PC-9 (cell line): ENCODE measurements around the gene BBS9. TPM values are rescaled to one million over a fixed set of nuclear protein-coding genes. Genes with fewer than 3 reads are reported as not detected.
A peak's percentile ranks its signal among the peaks of the same experiment; 100 is the strongest.

Experiments used
- BruUV-seq: library from RNA; stranded (reverse); fragments of 400-500 nt; replicated peaks from 2 replicates; lab custom pipeline; 2021; lab: Mats Ljungman, UMichigan
- CTCF ChIA-PET: fragments of 300-600 bp; sonication (Branson Sonifier 250); formaldehyde crosslinking; loops from one replicate; lab custom pipeline; 2022; ENCODE audit warnings: antibody characterized with exemption; lab: Charles Lee
- POLR2A ChIA-PET: fragments of 300-600 bp; sonication (Branson Sonifier 250); formaldehyde crosslinking; loops from one replicate; lab custom pipeline; 2022; ENCODE audit warnings: antibody characterized with exemption; ENCODE audit not compliant: unreplicated experiment; lab: Charles Lee
- DNase-seq, 2 experiments: peaks; one replicate each; pipeline versions ENCODE4 v3.0.0 to v3.0.0-alpha.2; 2015 to 2022; ENCODE audit warnings: mixed read lengths in 1 of 2
- H2AFZ ChIP-seq: fragments of 200-600 bp; sonication (generic); 2 replicates; pipeline ENCODE4 v1.8.1; 2017; ENCODE audit warnings: antibody characterized with exemption
- H3F3A ChIP-seq: fragments of 200-600 bp; sonication (generic); 2 replicates; pipeline ENCODE4 v1.8.1; 2017; ENCODE audit warnings: antibody characterized with exemption, mild to moderate bottlenecking, low read depth; ENCODE audit not compliant: insufficient read depth
- H3K27ac ChIP-seq: fragments of 200-600 bp; sonication (generic); 2 replicates; pipeline ENCODE4 v1.6.1; 2016; ENCODE audit warnings: mixed run types
- H3K27me3 ChIP-seq: fragments of 200-600 bp; sonication (generic); 2 replicates; pipeline ENCODE4 v1.6.1; 2016; ENCODE audit warnings: low read depth, mixed run types; ENCODE audit not compliant: insufficient read depth
- H3K36me3 ChIP-seq: fragments of 200-600 bp; sonication (generic); 2 replicates; pipeline ENCODE4 v1.6.1; 2016; ENCODE audit warnings: low read depth, mixed run types
- H3K4me1 ChIP-seq: fragments of 200-600 bp; sonication (generic); replicated peaks from 2 replicates; pipeline ENCODE4 v1.6.1; 2016; ENCODE audit warnings: mixed run types; ENCODE audit not compliant: insufficient read depth
- H3K4me2 ChIP-seq: fragments of 200-600 bp; sonication (generic); 2 replicates; pipeline ENCODE4 v1.6.1; 2017; ENCODE audit warnings: mixed run types
- H3K4me3 ChIP-seq: fragments of 200-600 bp; sonication (generic); 2 replicates; pipeline ENCODE4 v1.6.1; 2016; ENCODE audit warnings: mixed run types
- H3K79me2 ChIP-seq: fragments of 200-600 bp; sonication (generic); 2 replicates; pipeline ENCODE4 v1.6.1; 2017; ENCODE audit warnings: low read depth, mixed run types
- H3K9me2 ChIP-seq: fragments of 200-600 bp; sonication (generic); 2 replicates; pipeline ENCODE4 v1.8.1; 2017; ENCODE audit warnings: mild to moderate bottlenecking; ENCODE audit not compliant: insufficient read depth
- H3K9me3 ChIP-seq: fragments of 200-600 bp; sonication (generic); 2 replicates; pipeline ENCODE4 v1.8.1; 2016; ENCODE audit warnings: low read depth; ENCODE audit not compliant: insufficient read depth
- H4K20me1 ChIP-seq: fragments of 200-600 bp; sonication (generic); 2 replicates; pipeline ENCODE4 v1.8.1; 2017; ENCODE audit not compliant: insufficient read depth
- EZH2 ChIP-seq: fragments of 200-600 bp; sonication (generic); IDR thresholded peaks from 2 replicates; pipeline ENCODE4 v1.8.0; 2017; ENCODE audit warnings: antibody characterized with exemption, low read depth
- intact Hi-C: fragments of 100-400 bp; cut with micrococcal nuclease; formaldehyde crosslinking; loops from one replicate; pipeline ENCODE4 v1.10.0; 2022; ENCODE audit not compliant: unreplicated experiment
- total RNA-seq: library from RNA; stranded (reverse); gene quantifications from 2 replicates; pipeline ENCODE4 v1.2.3, GENCODE V29; 2021
- TF ChIP-seq, protein P1 (sequence below): fragments of 200-600 bp; sonication (generic); conservative IDR thresholded peaks from 2 replicates; pipeline ENCODE4 v1.6.1; 2017; ENCODE audit warnings: mixed run types, antibody characterized with exemption, mild to moderate bottlenecking, moderate library complexity

The BBS9 gene
- total RNA-seq, 1 experiment from 2014 or later, result 12.4 TPM

DNA sequence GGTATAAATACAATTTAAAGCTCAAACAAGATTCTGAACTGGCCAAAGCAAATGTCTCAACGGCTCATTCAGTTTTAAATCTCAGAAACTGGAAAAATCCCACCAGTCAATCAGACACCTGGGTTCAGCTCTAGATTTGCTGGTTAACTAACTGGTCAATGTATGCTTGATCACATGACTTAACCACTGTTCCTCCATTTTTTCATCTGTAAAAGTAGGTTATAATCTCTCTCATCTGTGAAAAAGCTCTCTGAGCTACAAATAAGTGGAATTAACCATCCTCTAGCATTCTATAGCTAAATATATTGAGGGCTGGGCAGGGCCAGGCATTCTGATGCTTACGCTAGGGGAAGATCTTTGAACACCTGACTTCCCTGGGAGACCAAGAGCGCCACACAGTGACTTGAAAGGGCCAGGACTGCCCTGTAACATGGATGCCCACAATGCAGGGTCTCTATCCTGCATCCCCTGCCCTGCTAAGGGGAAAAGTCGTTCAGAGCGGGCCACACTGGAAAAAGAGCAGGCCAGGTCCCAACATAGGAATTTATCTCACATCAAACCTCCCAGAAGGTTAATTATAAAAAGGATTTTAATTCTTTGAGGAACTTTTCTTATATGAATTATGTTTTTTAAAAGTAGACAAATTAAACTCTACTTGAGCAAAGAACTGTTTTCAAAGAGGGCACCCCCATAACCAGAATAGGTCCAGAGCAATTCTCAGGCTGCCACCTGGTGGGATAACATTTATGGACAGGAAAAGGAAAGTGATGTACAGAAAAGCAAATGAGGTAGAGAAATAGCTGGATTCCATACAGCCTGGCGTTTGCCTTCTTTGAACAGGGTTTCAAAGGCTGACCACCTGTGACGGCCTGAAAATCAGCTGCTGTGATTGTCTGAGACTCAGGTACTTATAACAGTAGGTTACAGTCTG, 22.0 kb upstream of the BBS9 start:
- H3F3A ChIP-seq, result peaks cover 14% of the 10 kb centered on the region; the same call in 1 of the 2 replicates
- H3K4me3 ChIP-seq, result peak overlapping the region; percentile 69
- H2AFZ ChIP-seq, result 0 out of 2 replicates have a peak overlapping the region, but pooled peaks have one; percentile 94
- 0 out of 2 replicates have a peak, but pooled peaks cover 6% of the 10 kb centered on the region for H3K27me3 ChIP-seq
- peaks cover 47% of the 10 kb centered on the region for H3K79me2 ChIP-seq
- TF ChIP-seq, protein P1, sequence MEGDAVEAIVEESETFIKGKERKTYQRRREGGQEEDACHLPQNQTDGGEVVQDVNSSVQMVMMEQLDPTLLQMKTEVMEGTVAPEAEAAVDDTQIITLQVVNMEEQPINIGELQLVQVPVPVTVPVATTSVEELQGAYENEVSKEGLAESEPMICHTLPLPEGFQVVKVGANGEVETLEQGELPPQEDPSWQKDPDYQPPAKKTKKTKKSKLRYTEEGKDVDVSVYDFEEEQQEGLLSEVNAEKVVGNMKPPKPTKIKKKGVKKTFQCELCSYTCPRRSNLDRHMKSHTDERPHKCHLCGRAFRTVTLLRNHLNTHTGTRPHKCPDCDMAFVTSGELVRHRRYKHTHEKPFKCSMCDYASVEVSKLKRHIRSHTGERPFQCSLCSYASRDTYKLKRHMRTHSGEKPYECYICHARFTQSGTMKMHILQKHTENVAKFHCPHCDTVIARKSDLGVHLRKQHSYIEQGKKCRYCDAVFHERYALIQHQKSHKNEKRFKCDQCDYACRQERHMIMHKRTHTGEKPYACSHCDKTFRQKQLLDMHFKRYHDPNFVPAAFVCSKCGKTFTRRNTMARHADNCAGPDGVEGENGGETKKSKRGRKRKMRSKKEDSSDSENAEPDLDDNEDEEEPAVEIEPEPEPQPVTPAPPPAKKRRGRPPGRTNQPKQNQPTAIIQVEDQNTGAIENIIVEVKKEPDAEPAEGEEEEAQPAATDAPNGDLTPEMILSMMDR, result peak; percentile 65
- no peak for TF ChIP-seq EZH2
- CTCF ChIA-PET, result interaction anchor here (0.6 to 1.4 kb wide), 4 partner anchors 45 to 307 kb away, joined by 3 to 9 read pairs (median 5); partner anchors contain the start of gene NT5C3A
- BruUV-seq, result no TSS peak
- POLR2A ChIA-PET, result no interaction called here
- DNase-seq, result peak in 1 of 2 experiments; percentile 23
- H3K4me2 ChIP-seq, result peak overlapping the region; percentile 87
- intact Hi-C loops, result loop anchor here (1.0 to 5.0 kb wide), 6 partner anchors 45 to 415 kb away; partner anchors contain the start of gene NT5C3A
- H3K27ac ChIP-seq, result no peak overlapping the region
- no peaks in the 10 kb centered on the region for H3K9me3 ChIP-seq
- H3K9me2 ChIP-seq, result no peaks in the 10 kb centered on the region
- peaks cover 24% of the 10 kb centered on the region for H3K4me1 ChIP-seq
- H3K36me3 ChIP-seq, result peaks cover 8% of the 10 kb centered on the region; the same call in 1 of the 2 replicates
- H4K20me1 ChIP-seq, result peaks cover 45% of the 10 kb centered on the region

DNA sequence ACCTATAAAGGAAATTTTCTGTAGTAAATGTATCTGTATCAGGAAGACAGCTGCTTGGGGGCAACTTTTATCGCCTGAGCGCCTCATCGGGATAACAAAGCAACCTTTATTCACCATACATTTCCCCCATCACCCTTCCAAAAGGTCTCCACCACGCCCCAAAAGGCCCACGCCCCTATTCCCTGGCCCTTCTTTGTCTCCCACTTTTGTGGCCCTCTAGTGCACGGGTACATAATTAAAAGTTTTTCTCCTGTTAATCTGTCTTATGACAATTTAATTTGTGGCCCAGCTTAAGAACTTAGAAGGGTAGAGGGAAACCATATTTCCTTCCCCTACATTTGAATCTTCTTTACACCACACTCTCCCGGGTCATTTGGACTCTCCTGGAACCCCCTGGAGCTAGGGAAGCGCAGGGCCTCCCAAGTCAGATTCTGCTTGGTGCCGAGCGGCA, 20.8 kb upstream of the BBS9 start:
- Histone ChIP-seq H3K79me2 (peaks cover 47% of the 10 kb centered on the region), H3K4me1 (peaks cover 24% of the 10 kb centered on the region), H3K27ac (peak overlapping the region; percentile 4), H3F3A (peaks cover 14% of the 10 kb centered on the region; the same call in 1 of the 2 replicates), H3K27me3 (0 out of 2 replicates have a peak, but pooled peaks cover 10% of the 10 kb centered on the region), H4K20me1 (peaks cover 38% of the 10 kb centered on the region), H3K9me3 (no peaks in the 10 kb centered on the region), H3K4me2 (peak overlapping the region; percentile 87), H2AFZ (peak overlapping the region; percentile 94), H3K4me3 (peak overlapping the region; percentile 69), H3K36me3 (no peaks in the 10 kb centered on the region), H3K9me2 (no peaks in the 10 kb centered on the region)
- TF ChIP-seq, protein P1, result peak; percentile 47; the same call in 1 of the 2 replicates
- TF ChIP-seq EZH2, result no peak
- ChIA-PET CTCF (interaction anchor here (0.6 to 0.9 kb wide), 4 partner anchors 9 to 429 kb away, joined by 3 to 9 read pairs (median 4); no protein-coding TSS in a partner anchor), POLR2A (no interaction called here)
- no TSS peak for BruUV-seq
- intact Hi-C loops, result loop anchor here (1.0 to 5.0 kb wide), 8 partner anchors 21 to 618 kb away; partner anchors contain the start of genes BBS9, LSM5 and NT5C3A
- DNase-seq, result peak; percentile 33 to 49
